HG03095 (cell line): ENCODE results near the gene IQSEC1.

Experiments
- ATAC-seq: cut with Tn5 transposase; IDR thresholded peaks from one replicate; pipeline ENCODE4 v1.9.1; 2021; ENCODE audit warnings: moderate library complexity; ENCODE audit not compliant: unreplicated experiment

Gene IQSEC1

DNA sequence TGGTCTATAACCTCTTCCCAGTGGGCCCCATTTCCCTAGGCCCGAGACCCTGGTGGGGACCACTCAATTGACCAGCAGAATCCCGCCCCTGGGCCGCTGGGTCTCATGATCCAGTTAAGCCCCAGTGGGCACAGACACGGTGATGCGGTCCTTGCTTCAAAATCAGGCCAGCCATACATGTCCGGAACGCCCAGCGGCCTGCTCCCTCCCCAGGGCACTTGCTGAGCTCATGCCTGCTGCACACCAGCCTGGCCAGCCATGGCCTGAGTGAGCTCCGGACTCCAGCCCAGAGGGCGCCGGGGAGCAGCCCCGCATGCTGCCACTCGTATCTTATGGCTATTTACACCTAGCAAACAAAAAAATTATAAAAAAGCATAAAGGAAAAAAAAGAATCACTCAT is 34.4 kb upstream of the IQSEC1 start:
- ATAC-seq = no peak

DNA sequence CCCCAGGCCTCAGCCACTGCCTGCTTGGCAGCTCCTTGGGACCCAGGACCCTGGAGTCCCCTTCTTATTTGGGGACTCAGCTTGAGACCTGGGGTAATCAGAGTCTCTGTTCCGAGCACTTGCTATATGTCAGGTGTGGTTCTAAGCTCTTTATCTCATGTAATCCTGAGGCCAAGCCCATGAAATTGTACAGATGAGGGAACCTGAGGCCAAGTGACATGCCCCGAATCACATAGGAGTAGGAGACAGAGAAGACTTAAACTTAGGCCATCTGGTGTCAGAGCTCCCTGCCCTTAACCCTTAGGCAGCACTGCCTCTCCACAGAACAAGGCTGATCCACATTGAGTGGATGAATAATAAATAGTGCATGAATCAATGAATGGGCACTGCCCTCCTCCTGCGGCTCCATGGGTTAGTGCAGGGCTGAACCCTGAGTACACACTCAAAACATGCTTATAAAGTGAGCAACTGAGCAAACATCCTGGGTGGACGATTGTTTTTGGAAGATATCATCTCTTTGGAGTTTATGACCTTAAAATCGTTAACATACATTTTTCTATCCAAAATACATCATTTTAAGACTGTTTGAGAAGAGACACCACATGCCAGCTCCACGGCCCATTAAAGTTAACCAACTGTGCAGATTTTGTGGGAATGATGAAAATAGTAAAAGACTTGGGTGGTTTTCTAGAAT is 33.2 kb upstream of the IQSEC1 start:
- ATAC-seq = no peak

DNA sequence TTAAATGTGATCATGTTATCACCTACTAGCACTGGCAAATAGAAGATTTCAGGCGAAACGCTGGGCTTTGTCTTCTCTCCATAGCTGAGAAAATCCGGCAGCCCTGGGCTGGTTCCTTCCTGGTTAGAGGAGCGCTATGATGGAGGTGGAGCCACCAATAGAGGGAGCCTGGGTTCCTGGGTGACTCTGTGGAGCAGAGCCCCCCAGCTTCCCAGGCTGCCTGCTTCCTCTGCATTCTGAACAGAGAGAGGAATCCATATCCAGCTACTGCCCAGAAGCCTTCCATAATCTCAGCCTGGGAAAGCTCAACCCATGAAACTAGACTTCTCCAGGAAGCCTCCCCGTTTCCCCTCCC is 32.6 kb upstream of the IQSEC1 start:
- no peak for ATAC-seq

DNA sequence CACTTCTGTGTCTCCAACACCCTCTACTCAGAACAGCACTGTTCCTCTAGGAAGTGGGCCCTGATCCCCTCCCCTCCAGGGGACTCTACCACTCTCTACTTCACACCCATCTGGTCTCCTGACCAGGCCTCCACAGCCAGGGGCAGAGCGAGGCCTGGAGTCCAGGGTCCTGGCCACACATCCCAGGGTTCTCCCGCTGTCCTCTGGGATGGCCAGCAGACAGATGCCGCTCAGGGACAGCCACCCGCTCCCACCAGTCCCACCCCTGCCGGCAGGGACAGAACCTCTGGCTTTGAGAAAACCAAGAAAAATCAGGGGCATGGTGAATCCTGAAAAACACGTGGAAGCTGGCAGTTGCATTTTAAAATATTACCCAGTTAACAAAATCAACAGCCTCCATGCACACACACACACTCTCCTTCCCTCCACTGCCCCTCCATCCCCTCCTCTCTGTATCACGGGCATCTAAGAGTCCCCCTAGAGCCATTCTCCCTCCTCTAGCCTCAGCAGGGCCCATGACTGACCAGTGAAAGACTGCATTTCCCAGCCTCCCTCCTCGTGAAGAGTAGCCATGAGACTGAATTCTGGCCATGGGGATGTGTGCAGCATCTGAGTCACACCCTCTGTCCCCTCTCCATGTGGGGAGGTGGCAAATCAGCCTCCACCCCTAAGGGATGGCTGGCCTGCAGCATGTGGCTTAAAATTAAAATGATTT is 32.1 kb upstream of the IQSEC1 start:
- ATAC-seq = no peak

DNA sequence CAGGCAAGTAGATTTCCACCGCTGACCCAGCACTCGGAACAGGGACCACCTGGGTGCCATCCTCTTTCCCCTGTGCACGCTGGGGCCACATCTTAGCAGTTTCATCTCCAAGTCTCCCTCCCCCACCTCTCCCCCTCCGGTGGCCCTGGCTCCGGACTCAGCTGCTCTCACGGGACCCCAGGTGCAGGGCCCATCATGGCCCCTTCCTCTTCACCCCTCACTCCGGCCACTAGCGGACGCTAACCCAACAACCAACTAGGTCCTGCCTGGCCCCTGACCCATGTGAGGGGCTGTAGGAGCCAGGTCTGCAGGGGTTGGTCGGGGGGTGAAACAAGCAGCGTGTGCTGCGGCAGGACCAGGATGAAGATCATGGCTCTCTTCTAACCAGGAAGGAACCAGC is 31.3 kb upstream of the IQSEC1 start:
- no peak for ATAC-seq

DNA sequence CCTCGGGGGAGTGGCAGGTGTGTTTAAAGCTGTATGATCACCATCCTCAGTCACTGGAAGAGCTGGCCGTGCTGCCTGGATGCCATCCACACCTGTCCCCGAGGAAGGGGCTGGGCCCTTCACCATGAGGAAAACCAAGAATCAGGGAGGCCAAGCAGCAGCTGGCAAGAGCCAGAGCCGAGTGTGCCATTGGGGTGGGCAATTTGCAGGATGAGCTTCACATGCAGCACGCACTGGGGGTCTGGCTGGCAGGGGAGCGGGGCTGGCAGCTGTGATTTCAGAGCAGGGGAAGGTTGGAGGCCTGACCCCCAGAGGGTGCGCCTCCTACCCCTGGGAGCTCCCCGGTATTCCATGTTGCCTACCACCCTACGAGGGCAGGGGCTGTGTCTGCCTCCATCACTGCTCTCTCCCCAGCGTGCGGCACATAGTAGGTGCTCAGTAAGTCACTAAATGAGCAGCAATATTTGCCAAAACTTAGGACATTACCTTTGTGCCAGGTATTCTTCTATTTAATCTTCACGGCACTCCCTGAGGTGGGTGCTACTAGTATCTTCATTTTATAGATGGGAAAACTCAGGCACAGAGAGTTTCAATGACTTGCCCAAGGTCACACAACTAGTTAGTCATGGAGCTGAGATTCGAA is 30.3 kb upstream of the IQSEC1 start:
- ATAC-seq = no peak

DNA sequence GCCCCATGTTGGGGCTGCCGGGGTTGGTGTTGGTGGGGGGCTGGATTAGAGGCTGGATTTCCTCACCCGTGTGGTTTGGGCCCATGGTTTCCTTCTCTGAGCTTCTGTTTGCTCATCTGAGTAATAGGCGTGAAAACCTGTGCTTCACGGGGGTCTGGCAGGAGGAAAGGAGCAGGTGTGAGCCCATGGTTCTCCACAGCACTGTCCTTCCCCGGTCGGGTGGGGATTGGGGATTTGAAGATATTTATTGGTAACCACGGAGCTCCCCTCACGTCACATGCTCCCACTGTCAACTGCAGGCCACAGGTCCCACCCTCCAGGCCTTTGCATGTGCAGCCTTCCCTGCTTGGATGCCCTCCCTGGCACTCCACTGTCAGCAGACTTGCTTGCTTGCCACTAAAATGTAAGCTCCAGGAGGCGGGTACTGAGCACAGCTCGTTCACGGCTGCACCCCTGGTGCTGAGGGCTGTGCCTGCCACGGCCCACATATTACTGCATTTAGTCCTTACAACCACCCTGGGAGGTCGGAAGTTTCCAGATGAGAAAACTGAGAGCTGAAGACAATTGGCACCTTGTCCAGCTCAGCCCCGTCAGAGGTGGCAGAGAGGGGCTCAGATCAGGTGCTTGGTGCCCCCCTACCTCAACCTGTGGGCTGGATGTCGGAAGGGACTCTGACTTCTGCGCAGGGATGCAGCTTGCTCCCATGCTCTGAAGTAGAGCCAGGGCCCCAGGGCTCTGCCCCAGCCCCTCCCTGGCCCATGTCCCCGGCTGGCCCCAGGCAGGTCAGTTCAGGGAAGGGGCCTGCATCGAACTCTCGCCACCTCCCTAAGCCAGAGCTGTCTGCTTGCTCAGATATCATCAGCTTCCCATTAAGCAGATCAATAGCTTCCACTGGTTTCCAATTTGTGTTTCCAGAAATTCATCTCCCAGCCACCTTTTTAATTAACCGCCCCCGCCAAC is 29.4 kb upstream of the IQSEC1 start:
- ATAC-seq = no peak

DNA sequence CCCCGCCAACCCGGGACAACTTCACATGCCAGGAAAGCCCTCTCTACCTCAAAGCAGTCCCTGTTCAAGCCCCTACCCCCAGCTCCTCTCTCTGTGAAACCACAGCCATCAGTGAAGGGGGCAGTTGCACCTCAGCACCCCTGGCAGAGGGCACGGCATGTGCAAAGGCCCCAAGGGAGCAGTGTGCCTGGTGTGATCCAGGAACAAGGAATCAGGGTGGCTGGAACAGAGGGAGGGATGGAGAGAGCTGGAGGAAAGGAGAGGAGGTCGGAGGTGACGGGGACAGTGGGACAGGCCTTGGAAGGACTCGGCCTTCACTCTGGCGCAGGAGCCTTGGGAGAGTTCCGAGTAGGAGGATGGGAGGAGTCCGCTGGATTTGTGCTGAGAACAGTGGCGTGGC is 26.5 kb upstream of the IQSEC1 start:
- no peak for ATAC-seq

DNA sequence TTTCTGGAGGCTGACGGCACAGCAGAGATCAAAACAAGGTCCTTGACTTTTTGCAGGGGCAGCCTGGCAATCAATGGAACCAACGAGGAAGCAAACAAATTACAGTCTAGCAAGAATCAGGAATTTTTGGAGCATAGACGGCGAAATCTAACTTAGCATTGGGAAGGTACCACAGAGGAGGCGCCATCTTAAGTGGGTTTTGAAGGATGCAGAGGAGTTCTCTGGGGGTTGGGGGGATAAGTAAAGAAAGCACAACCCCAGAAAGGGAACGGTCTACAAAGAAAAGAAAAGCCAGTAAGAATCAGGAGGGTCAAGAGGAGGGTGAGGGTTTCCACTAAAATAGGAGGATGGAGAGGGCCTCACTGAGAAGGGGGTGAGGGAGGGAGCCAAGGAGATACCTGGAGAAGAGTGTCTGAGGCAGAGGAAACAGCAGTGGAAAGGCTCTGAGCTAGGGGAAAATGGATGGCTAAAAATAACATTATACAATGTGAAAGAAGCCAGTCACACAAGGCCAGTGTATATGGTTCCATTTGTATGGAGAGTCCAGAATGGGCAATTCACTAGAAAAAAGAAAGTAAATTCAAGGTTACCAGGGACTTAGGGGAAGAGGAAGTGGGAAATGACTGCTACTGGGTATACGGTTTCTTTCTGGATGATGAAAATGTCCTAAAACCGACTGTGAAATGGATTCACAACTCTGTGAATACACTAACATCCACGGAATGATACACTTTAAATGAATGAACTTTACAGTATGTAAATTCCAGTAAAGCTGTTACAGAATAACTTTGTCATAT is 25.2 kb upstream of the IQSEC1 start:
- ATAC-seq = no peak

DNA sequence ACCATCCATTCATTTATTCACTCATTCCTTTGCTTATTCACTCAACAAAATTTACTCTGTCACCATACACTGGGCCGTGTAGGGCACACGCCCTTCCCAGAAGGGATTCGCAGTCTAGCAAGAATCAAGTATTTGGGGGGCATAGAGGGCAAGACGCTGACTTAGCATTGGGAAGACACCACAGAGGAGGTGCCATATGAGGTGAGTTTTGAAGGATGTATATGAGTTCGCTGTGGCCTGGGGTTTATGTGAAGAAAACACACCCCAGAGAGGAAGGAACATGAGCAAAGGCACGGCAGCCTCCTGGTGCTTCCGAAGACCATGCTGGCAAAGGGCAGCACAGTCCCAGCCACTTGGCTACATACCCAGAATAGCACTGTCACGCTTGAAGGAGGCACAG is 23.1 kb upstream of the IQSEC1 start:
- no peak for ATAC-seq

DNA sequence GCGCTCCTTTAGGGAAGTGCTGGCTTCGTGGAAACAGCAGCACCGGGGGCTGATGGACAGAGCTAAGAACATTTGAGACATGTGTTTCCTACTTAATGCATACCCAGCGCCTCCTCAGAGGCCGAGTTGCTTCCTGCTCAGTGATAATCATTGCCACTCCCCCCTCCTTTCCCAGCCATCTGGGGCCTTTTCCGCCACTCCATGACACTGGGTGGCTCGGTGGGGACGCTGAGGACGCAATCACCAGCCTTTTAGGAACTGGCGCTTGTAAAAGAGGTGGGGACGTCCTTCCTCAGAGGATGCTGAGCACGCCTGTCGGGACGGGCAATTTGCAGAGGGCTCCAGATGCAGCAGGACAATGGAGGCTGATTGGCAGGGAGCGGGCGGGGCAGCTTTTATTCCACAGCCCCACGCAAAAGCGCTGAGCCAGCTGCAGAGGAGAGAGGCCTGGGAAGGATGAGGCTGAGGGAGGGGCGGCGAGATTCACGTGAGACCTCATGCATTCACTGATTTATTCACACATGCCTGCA is 22.2 kb upstream of the IQSEC1 start:
- no peak for ATAC-seq

DNA sequence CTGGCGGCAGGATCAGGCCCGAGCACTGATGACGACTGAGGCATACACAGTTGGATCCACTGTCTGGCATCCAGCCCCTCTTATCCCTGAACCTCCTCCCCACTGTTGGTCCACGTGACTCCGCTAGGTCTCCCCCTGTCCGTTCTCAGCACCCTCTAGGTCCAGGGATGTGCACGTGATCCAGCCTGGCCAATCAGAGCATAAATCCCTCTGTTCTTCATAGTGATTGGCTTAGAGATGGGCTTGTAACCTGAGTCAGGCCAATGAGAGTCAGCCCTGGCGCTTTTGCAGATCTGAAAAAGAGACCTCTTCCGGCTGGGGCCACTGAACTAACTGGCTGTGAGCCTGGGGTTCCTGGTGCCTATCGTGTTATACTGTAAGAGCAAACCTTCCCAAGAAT is 20.5 kb upstream of the IQSEC1 start:
- no peak for ATAC-seq

DNA sequence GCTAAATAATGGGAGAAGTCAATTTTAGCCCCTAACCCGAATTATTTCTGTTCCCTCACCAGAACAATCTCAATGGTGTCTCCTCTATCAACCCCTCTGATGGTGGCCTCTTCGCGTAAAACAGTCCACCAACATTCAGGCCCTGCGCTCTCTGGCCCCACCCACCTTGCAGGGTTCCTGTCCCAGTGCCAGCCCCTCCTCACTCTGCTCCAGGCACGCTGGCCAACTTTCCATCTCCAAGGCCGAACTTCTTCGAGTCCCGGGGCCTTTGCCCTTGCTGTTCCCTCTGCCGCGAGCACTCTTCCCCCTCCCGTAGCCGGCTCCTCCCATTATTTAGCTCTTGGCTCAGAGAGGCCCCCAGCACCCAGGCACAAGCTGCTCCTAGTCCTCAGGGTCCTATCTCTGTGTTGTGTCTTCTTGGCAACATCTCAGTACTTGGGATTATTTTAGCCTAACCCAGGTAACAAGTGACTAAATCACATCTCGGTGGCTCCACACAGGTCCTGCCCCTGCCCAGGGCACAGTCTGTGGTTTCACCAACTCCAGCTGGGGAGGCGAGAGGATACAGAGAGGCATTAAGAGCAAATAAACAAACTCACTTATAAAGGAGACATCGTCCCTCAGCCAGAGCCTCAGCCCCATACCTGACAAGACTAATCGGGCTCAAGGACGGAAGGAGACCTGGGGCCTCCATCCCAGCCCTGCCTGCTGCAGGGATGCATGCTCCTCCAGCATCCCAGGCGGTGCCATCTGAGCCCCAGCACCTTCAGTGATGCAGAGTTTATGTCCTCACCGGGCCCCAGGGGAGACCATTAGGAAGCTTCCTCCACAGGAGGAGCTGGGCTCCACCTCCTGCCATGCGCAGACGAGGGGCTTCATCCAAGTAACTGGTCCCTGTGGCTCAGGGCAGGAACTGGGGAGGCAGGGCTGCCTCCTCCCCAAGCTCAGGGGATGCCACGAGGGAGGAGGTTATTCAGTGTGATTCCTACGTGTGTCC is 19.7 kb upstream of the IQSEC1 start:
- ATAC-seq = no peak

DNA sequence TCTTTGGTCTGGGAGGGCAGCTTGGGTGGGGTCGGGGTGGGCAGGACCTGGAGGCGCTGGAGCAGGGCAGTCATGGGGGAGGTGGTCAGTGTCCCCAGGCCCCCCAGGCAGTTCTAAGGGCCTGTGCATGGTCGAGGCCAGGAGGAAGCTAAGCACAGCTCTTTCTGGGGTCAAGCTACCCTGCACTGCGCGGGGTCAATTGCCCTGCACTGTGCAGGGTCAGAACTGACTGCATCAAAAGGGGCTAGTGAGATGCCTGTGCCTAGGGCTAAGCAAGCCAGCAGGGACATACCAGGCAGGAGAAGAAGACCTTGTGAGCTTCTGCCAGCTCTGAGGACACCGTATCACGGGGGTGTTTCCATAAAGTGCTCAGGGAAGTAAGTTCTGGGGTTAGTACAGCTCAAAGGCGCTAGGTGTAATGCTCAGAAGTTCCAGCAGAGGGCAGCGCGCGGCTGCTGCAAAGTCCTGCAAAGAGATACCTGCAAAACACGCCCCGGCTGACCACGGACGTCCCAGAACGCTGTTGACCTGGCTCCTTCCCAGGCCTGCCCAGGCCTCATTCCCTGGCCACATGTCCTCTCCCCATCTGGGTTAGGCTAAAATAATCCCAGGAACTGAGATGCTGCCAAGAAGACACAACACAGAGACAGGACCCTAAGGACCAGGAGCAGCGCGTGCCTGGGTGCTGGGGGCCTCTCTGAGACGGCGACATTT is 18.8 kb upstream of the IQSEC1 start:
- ATAC-seq = no peak

DNA sequence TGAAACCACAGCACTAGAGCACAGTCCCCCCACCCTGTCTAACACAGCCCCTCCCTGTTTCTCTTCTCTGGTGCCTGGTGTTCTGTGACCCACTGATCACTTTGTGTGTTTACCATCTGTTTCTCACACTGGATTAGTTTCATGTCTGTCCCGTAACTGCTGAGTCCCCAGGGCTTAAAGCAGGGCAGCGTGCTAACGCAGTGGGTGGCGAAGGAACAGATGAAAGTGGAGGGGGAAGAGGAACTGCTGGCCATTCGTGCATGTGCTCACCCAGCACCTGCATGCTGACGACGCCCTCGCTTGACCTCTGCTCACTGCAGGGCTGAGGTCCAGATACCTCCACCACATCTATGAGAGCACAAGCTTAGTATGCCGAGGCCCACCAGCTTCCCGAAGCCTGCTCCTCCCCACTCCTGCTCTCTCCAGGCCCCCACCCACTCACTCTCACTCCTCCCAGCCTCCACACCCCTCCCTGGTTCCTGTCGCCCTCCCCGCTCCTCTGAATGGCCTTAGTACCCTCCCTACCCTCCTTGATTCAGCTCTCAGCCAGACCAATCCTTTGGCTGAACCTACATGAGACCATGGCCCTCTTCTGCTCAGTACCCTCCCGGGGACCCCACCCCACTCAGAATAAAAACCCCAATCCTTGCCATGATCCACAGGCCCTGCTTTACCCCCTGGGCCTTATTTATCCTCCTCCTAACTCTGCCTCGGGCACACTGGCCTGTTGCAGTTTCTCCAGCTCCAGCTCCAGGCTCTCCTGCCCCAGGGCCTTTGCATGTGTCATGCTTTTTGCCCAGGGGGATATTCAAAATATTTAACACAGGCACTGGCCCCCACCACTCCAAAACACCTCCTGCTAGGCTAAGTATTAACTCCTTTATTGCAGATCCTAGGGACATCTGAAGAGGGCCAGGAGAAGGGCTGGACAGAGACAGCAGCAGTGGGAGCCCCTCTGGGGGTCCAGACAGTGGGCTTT is 15.1 kb upstream of the IQSEC1 start:
- peak; percentile 41 for ATAC-seq

DNA sequence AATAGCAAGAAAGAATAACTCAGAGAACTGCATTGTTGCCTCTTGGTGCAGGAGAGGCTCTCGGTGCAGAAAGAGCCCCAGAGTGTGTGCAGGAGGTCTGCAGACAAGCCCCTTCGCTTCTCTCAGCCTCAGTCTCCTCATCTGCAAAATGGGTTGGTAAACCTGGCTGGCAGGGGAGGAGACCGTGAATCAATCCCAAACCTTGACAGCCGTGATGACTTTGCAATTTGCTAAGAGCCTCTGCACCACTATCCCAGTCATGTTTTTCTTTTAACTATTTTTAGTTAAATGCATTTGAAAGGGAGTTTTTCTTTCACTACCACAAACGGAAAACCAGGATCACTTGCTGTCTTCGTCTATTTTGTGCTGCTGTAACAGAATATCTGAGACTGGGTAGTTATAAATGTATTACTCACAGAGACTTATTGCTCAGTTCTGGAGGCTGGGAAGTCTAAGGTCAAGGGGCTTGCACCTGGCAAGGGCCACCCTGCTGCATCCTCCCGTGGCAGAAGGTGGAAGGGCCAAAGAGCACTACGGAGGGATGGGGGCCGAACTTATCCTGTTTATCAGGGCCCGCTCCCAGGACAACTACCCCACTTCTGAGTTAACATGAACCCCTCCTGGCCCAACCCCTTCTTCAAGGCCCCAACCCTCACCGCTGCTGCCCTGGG is 14.2 kb upstream of the IQSEC1 start:
- ATAC-seq = no peak

DNA sequence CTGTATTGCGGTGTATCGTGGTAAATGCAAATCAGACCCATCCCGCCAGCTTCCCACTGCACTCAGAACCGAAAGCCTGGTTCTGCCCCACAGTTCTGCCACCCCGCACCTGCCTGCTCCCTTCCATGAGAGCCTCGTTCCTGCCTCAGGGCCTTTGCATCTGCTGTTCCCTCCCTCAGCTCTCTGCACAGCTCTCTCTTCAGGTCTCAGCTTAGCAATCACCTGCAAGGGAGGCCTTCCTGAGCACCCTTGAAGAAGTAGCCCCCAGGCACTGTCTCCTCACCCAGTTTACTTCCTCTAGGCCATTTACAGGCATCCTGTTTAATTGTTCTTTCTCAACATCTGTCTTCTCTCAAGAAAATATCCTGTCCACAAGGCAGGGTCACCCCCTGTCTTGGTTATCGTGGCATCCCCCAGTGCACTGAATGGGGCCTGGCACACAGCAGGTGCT is 13.3 kb upstream of the IQSEC1 start:
- no peak for ATAC-seq
